GM13977 (cell line): ENCODE results near the gene STK38.
"Not testable (repeated sequence)": the region's sequence is repeated elsewhere in the genome, so short reads cannot be mapped to it uniquely, and the experiment has no call there.

Source experiments
- DNase-seq: peaks from one replicate; pipeline ENCODE4 v3.0.0; 2012; ENCODE audit warnings: low spot score
- in situ Hi-C: fragments of 300-500 bp; cut with MboI; formaldehyde crosslinking; loops from one replicate; pipeline ENCODE4 v1.12.0; 2022; ENCODE audit warnings: low sequenced_read_pairs, low pct_unique_long_range_greater_than_20kb, mixed read lengths, inconsistent platforms; ENCODE audit not compliant: unreplicated experiment
- TF ChIP-seq, protein P1 (sequence below): IDR thresholded peaks from 2 replicates; pipeline ENCODE4 v1.5.1; 2012; ENCODE audit warnings: mild to moderate bottlenecking, control low read depth; ENCODE audit not compliant: insufficient read depth; ENCODE audit errors: extremely low read depth, missing control alignments

Gene STK38

DNA sequence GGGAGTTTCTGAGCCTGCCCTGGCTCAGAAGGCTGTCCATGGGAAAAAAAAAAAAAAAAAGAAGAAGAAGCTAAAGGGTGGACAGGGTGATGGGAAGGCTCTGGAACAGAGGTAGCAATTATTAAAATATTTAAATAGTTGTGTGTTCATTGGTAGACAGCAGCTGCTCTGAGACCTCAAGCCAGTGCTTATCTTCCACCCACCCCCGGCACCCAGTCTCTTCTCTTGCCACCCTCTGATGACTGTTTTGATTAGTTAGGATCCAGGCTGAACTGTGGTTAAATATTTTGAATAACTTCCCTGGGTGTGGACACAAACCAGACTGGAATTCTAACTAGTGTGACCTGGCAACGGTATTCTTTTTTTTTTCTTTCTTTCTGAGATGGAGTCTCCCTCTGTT, 30.0 kb upstream of the STK38 start:
- TF ChIP-seq, protein P1, sequence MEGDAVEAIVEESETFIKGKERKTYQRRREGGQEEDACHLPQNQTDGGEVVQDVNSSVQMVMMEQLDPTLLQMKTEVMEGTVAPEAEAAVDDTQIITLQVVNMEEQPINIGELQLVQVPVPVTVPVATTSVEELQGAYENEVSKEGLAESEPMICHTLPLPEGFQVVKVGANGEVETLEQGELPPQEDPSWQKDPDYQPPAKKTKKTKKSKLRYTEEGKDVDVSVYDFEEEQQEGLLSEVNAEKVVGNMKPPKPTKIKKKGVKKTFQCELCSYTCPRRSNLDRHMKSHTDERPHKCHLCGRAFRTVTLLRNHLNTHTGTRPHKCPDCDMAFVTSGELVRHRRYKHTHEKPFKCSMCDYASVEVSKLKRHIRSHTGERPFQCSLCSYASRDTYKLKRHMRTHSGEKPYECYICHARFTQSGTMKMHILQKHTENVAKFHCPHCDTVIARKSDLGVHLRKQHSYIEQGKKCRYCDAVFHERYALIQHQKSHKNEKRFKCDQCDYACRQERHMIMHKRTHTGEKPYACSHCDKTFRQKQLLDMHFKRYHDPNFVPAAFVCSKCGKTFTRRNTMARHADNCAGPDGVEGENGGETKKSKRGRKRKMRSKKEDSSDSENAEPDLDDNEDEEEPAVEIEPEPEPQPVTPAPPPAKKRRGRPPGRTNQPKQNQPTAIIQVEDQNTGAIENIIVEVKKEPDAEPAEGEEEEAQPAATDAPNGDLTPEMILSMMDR: no peak
- in situ Hi-C loops: no loop called here
- DNase-seq: no peak

DNA sequence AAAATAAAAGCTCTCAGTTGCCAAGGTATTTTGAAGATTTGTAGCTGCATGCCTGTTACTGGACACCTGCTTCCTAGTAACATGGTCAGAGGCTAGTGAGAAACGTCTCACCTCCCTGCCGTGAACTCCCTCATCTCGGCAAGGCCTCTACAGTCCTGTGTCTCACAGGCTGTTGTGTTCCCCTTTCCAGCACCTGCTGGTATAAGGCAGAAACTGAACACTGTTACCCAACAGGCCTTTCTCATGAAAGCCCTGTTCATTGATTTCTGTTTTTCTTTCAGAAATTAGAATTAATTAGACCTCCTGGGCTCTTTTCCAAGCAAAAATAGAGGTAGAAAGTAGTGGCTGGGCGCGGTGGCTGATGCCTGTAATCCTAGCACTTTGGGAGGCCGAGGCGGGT, 29.3 kb upstream of the STK38 start:
- in situ Hi-C loops: no loop called here
- TF ChIP-seq, protein P1: no peak
- DNase-seq: no peak

DNA sequence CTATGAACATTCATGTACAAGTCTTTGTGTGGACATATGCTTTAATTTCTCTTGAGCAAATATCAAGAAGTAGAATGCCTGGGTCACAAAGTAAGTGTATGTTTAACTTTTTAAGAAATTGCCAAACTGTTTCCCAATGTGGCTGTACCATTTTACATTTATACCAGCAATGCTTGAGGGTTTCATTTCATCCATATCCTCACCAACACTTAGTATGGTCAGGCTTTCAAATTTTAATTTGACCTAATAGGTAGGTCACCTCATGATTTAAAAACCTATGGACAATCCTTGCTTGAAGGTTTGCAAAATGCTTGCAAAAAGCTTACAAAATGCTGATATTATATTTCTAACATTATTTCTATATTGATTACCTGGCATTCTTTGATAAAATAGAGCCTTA, 27.4 kb upstream of the STK38 start:
- DNase-seq: no peak
- TF ChIP-seq, protein P1: no peak
- in situ Hi-C loops: no loop called here

DNA sequence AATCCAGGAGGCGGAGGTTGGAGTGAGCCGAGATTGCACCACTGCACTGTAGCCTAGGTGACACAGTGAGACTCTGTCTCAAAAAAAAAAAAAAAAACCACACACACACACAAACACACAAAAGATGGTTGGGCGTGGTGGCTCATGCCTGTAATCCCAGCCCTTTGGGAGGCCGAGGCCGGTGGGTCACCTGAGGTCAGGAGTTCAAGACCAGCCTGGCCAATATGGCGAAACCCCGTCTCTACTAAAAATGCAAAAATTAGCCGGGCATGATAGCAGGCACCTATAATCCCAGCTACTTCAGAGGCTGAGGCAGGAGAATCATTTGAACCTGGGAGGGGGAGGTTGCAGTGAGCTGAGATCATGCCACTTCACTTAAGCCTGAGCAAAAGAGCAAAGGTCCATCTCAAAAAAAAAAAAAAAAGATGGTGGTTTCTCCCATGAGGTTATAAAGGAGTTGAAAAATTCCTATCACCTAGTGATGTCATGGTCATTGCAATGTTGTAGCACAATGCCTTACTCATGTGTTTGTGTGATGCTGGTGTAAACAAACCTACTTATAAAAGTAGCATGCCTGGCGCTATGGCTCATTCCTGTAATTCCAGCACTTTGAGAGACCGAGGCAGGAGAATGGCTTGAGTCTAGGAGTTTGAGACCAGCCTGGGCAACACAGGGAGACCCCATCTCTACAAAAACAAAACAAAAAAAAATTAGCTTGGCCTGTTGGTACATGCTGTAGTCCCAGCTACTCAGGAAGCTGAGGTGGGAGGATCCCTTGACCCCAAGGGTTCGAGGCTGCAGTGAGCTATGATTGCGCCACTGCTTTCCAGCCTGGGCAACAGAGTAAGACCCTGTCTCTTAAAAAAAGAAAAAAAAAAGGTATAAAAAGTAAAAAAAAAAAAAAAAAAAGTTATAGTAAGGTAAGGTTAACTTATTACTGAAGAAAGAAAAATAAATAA, 25.4 kb upstream of the STK38 start:
- in situ Hi-C loops, DNase-seq: not testable (repeated sequence)

DNA sequence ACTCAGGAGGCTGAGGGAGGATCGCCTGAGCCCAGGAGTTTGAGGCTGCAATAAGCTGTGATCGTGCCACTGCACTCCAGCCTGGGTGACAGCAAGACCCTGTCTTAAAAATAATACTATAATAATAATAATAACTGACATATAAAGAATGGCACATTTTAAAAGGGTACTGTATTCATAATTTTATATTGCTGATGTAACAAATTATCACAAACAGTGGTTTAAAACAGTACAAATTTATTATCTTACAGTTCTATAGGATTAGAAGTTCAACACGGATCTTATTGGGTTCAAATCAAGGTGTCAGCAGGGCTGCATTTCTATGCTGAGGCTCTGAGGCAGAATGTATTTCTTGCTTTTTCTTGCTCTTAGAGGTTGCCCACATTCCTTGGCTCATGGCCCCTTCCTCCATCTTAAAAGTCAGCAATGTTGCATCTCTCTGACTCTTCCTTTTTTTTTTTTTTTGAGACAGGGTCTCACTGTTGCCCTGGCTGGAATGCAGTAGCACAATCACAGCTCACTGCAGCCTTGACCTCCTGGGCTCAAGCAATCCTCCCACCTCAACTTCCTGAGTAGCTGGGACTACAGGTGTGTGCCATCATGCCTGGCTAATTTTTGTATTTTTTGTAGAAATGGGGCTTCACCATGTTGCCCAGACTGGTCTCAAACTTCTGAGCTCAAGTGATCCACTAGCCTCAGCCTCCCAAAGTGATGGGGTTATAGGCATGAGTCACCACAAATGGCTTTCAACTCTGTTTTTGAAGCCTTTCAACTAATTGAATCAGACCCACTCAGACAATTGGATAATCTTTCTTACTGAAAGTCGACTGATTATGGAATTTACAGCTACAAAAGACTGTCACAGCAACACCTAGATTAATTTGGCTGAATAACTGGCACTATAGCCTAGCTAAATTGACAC, 24.1 kb upstream of the STK38 start:
- TF ChIP-seq, protein P1: no peak
- no peak for DNase-seq
- in situ Hi-C loops: no loop called here

DNA sequence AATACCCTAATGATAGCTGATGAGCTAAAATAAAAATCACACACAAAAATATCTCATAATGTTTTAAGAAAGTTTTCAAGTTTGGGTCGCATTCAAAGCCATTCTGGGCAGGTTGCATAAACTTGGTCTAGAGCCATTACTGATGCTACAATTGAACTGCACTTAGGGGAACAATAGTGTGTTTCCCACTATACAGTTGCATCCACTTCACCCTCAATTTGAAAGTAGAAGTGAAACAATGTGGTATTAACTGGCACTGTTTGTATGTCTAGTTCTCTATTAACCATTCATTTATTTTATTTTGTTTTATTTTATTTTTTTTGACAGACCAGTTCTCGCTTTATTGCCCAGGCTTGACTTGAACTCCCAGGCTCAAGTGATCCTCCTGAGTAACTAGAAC, 23.0 kb upstream of the STK38 start:
- in situ Hi-C loops: no loop called here

More for the DNA sequence above, 23.0 kb upstream of the STK38 start:
- TF ChIP-seq, protein P1: no peak
- DNase-seq: no peak
